Stimulated activated naive CD8-positive, alpha-beta T cell treated with anti-CD3 and anti-CD28 coated beads, Interleukin-15, Interleukin-2, amounts not matched to agents 100 U/mL and 50 U/mL, for 24 hours (primary cell): ENCODE measurements around the gene SFRP4.

Experiments
- ATAC-seq: fragments of 150-1000 bp; cut with Tn5 transposase; one replicate; pipeline ENCODE4 v1.10.0; 2021
- DNase-seq: peaks from one replicate; pipeline ENCODE4 v3.0.0; 2021

Gene SFRP4

GRCh38 chr7:37924491-37925041 lies 7.9 kb upstream of the SFRP4 start:
- DNase-seq = no peak
- no peak for ATAC-seq

GRCh38 chr7:37923996-37924395 lies 7.4 kb upstream of the SFRP4 start:
- ATAC-seq = no peak
- DNase-seq = no peak

- ATAC-seq = no peak
- no peak for DNase-seq
Observed at GRCh38 chr7:37921876-37922275, 5.3 kb upstream of the SFRP4 start.

GRCh38 chr7:37920849-37921805 lies 4.5 kb upstream of the SFRP4 start:
- ATAC-seq (peak; percentile 69), DNase-seq (peak; percentile 33)

GRCh38 chr7:37920305-37920848 lies 3.8 kb upstream of the SFRP4 start, which contains the start of gene EPDR1:
EPDR1 (plus strand) TSS chr7:37920640; CDS start chr7:37920940, 300 bp downstream.
- DNase-seq = peak; percentile 38
- ATAC-seq = peak; percentile 63

- ATAC-seq (no peak), DNase-seq (no peak)
Observed at GRCh38 chr7:37918526-37918925, 1.9 kb upstream of the SFRP4 start.

GRCh38 chr7:37916017-37916672 lies 472 bp downstream of the SFRP4 start:
- ATAC-seq (no peak), DNase-seq (no peak)

GRCh38 chr7:37915438-37915837 lies 1.2 kb downstream of the SFRP4 start:
- ATAC-seq (no peak), DNase-seq (no peak)

GRCh38 chr7:37912756-37913155 lies 3.9 kb downstream of the SFRP4 start:
- no peak for ATAC-seq
- no peak for DNase-seq

GRCh38 chr7:37908221-37908788 lies 8.3 kb downstream of the SFRP4 start:
- DNase-seq = no peak
- no peak for ATAC-seq

- ATAC-seq (no peak), DNase-seq (no peak)
Observed at GRCh38 chr7:37901890-37902524, 14.6 kb downstream of the SFRP4 start.

- DNase-seq = no peak
- no peak for ATAC-seq
Observed at GRCh38 chr7:37901236-37901827, 15.3 kb downstream of the SFRP4 start.

- DNase-seq (no peak), ATAC-seq (no peak)
Observed at GRCh38 chr7:37899712-37900247, 16.8 kb downstream of the SFRP4 start.

GRCh38 chr7:37894671-37895070 lies 21.9 kb downstream of the SFRP4 start:
- no peak for DNase-seq
- ATAC-seq = no peak

- no peak for DNase-seq
Observed at GRCh38 chr7:37893359-37893758, 23.3 kb downstream of the SFRP4 start.

GRCh38 chr7:37882086-37882485 lies 34.5 kb downstream of the SFRP4 start:
- DNase-seq (no peak), ATAC-seq (no peak)

More at GRCh38 chr7:37893359-37893758, 23.3 kb downstream of the SFRP4 start:
- ATAC-seq = no peak
